ENCODE results near the gene UBE3D.
A peak's percentile ranks its signal among the peaks of the same experiment; 100 is the strongest.

UBE3D gene

GRCh38 chr6:82877213-82878195 lies 188.1 kb downstream of the UBE3D start (continued):
- no peak for TF ChIP-seq ELK4 (IDR thresholded peaks at IDR 0.05; ENCODE audit: borderline replicate concordance, low read depth, low read length)
- no peak for TF ChIP-seq ZNF114 (tag by site-specific recombination; IDR thresholded peaks at IDR 0.05)
- no peak for TF ChIP-seq ZNF132 (tag by site-specific recombination; IDR thresholded peaks at IDR 0.05; ENCODE audit: borderline replicate concordance)
- TF ChIP-seq ZNF677 (tag by site-specific recombination; IDR thresholded peaks at IDR 0.05), result no peak
- no peak for TF ChIP-seq ZFHX2 (tag by site-specific recombination; conservative IDR thresholded peaks at IDR 0.05)
- no peak for TF ChIP-seq ZNF335 (tag by site-specific recombination; conservative IDR thresholded peaks at IDR 0.05)
- TF ChIP-seq ZNF26 (tag by site-specific recombination; IDR thresholded peaks at IDR 0.05), result no peak
- no peak for TF ChIP-seq ZNF394 (tag by site-specific recombination; IDR thresholded peaks at IDR 0.05; ENCODE audit: borderline replicate concordance)
- TF ChIP-seq ZNF621 (tag by site-specific recombination; IDR thresholded peaks at IDR 0.05), result no peak

DNA sequence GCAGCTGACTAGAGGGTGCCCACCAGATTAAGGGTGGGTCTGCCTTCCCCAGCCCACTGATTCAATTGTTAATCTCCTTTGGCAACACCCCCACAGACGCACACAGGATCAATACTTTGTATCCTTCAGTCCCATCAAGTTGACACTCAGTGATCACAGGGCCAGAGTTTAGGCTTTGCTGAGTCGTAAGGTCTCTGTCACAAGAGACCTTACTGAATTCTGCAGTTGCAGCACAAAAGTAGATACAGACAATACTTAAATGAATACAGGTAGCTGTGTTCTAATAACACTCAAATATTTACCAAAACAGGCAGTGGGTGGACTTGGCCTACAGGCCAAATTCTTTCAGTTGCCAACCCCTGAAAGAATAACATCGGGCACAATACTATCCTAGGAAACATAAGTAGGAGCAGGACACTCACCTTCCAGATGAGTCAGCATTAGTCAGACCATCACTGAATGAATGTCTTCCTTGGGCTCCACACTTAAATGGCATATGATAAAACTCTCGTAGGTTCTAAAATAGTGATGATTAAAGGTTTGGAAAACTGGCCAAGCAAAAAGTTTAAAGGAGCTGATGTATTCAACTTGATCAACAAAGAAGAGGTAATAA lies 190.0 kb downstream of the UBE3D start:
- ChIA-PET CTCF (interaction anchor here (0.8 kb wide), 1 partner anchor 57 kb away, joined by 3 read pairs; no protein-coding TSS in a partner anchor), POLR2A (no interaction called here)
- Histone ChIP-seq H3K4me1 (ENCODE audit: control insufficient read depth, insufficient read depth, low read length) (peaks cover 27% of the 10 kb centered on the region), H3K4me3 (ENCODE audit: low read depth, low read length) (no peak overlapping the region), H3K9me3 (ENCODE audit: control insufficient read depth, insufficient read depth, low read depth, low read length) (no peaks in the 10 kb centered on the region), H3K27ac (ENCODE audit: extremely low read depth, low read depth, low read length) (no peak overlapping the region), H3K36me3 (ENCODE audit: control insufficient read depth in 2 of 2, insufficient read depth in 1 of 2, low read length in 2 of 2) (no peaks in the 10 kb centered on the region)
- 0 out of 2 replicates have a peak, but pooled peaks have one; percentile 12 for TF ChIP-seq ZNF660 (tag by site-specific recombination; IDR thresholded peaks at IDR 0.05)
- no peak for TF ChIP-seq ZNF148 (tag by site-specific recombination; IDR thresholded peaks at IDR 0.05; ENCODE audit: borderline replicate concordance)
- TF ChIP-seq, protein P1, sequence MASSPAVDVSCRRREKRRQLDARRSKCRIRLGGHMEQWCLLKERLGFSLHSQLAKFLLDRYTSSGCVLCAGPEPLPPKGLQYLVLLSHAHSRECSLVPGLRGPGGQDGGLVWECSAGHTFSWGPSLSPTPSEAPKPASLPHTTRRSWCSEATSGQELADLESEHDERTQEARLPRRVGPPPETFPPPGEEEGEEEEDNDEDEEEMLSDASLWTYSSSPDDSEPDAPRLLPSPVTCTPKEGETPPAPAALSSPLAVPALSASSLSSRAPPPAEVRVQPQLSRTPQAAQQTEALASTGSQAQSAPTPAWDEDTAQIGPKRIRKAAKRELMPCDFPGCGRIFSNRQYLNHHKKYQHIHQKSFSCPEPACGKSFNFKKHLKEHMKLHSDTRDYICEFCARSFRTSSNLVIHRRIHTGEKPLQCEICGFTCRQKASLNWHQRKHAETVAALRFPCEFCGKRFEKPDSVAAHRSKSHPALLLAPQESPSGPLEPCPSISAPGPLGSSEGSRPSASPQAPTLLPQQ (tag by site-specific recombination; IDR thresholded peaks at IDR 0.05), result 0 out of 2 replicates have a peak, but pooled peaks have one; percentile 8
- TF ChIP-seq ZNF184 (tag by site-specific recombination; IDR thresholded peaks at IDR 0.05), result 0 out of 2 replicates have a peak, but pooled peaks have one; percentile 24
- TF ChIP-seq ZFHX2 (tag by site-specific recombination; conservative IDR thresholded peaks at IDR 0.05), result 0 out of 2 replicates have a peak, but pooled peaks have one; percentile 14
- peak; percentile 54; the same call in 1 of the 2 replicates for TF ChIP-seq ZNF600 (tag by site-specific recombination; IDR thresholded peaks at IDR 0.05)
- 0 out of 2 replicates have a peak, but pooled peaks have one; percentile 47 for TF ChIP-seq ZNF10 (tag by site-specific recombination; IDR thresholded peaks at IDR 0.05)
- TF ChIP-seq HOXA7 (CRISPR knock-in tag; IDR thresholded peaks at IDR 0.05; ENCODE audit: borderline replicate concordance), result no peak

Data from HEK293 (cell line).